ENCODE measurements around the gene INTS11. TPM values are rescaled to one million over a fixed set of nuclear protein-coding genes. Genes with fewer than 3 reads are reported as not detected.

INTS11 gene
- total RNA-seq, 1 experiment from 2014 or later: 254 TPM

GRCh38 chr1:1319646-1319941 is 4.9 kb downstream of the INTS11 start:
- Histone ChIP-seq H3K4me3 (ENCODE audit: low read length) (no peak overlapping the region), H3K36me3 (ENCODE audit: low read depth, low read length) (peaks cover 32% of the 10 kb centered on the region), H3K4me1 (ENCODE audit: insufficient read depth, low read length) (peaks cover 40% of the 10 kb centered on the region), H2AFZ (ENCODE audit: low read length) (no peak overlapping the region), H3K9me3 (ENCODE audit: low read length) (no peaks in the 10 kb centered on the region), H3K27ac (ENCODE audit: low read length) (no peak overlapping the region), H3K4me2 (ENCODE audit: low read length) (no peak overlapping the region), H3K79me2 (ENCODE audit: low read length) (peaks cover 81% of the 10 kb centered on the region), H4K20me1 (ENCODE audit: low read length) (peaks cover 29% of the 10 kb centered on the region), H3K9me2 (replicated peaks; ENCODE audit: low read length) (no peaks in the 10 kb centered on the region), H3K27me3 (ENCODE audit: low read length) (no peaks in the 10 kb centered on the region), H3K9ac (ENCODE audit: low read length) (no peak overlapping the region), H3F3A (ENCODE audit: low read length, unreplicated experiment) (peaks cover 9% of the 10 kb centered on the region)
- TF ChIP-seq EZH2phosphoT487 (IDR thresholded peaks at IDR 0.05; ENCODE audit: borderline replicate concordance, low read length): no peak
- TF ChIP-seq CTCF (conservative IDR thresholded peaks at IDR 0.05; ENCODE audit: low read depth, low read length): no peak
- no peak for TF ChIP-seq EZH2 (IDR thresholded peaks at IDR 0.05; ENCODE audit: low read length, unreplicated experiment)
- no peak for DNase-seq
- no peak for ATAC-seq
- ChIA-PET CTCF (no interaction called here), POLR2A (ENCODE audit: unreplicated experiment) (no interaction called here)
- intact Hi-C loops (cut with micrococcal nuclease): no loop called here
- BruUV-seq (replicated peaks): no TSS peak

GRCh38 chr1:1318777-1319645 is 5.4 kb downstream of the INTS11 start:
- intact Hi-C loops (cut with micrococcal nuclease): loop anchor here (1.0 kb wide), 1 partner anchor 25 kb away; no protein-coding TSS in a partner anchor
- ChIA-PET POLR2A (ENCODE audit: unreplicated experiment) (interaction anchor here (0.6 kb wide), 1 partner anchor 9 kb away, joined by 3 read pairs; no protein-coding TSS in a partner anchor), CTCF (interaction anchor here (0.6 kb wide), 1 partner anchor 19 kb away, joined by 3 read pairs; no protein-coding TSS in a partner anchor)
- ATAC-seq: no peak
- BruUV-seq (replicated peaks): no TSS peak
- Histone ChIP-seq H4K20me1 (ENCODE audit: low read length) (peaks cover 29% of the 10 kb centered on the region), H3K36me3 (ENCODE audit: low read depth, low read length) (peaks cover 33% of the 10 kb centered on the region), H3K79me2 (ENCODE audit: low read length) (peaks cover 82% of the 10 kb centered on the region), H3K9me3 (ENCODE audit: low read length) (no peaks in the 10 kb centered on the region), H3K9me2 (replicated peaks; ENCODE audit: low read length) (no peaks in the 10 kb centered on the region), H3K4me2 (ENCODE audit: low read length) (no peak overlapping the region), H3K4me3 (ENCODE audit: low read length) (no peak overlapping the region), H3K4me1 (ENCODE audit: insufficient read depth, low read length) (peaks cover 40% of the 10 kb centered on the region), H3K27ac (ENCODE audit: low read length) (peak overlapping the region; percentile 60), H3K27me3 (ENCODE audit: low read length) (no peaks in the 10 kb centered on the region), H3F3A (ENCODE audit: low read length, unreplicated experiment) (peaks cover 9% of the 10 kb centered on the region), H3K9ac (ENCODE audit: low read length) (no peak overlapping the region), H2AFZ (ENCODE audit: low read length) (no peak overlapping the region)
- no peak for TF ChIP-seq CTCF (conservative IDR thresholded peaks at IDR 0.05; ENCODE audit: low read depth, low read length)
- no peak for TF ChIP-seq EZH2 (IDR thresholded peaks at IDR 0.05; ENCODE audit: low read length, unreplicated experiment)
- no peak for TF ChIP-seq EZH2phosphoT487 (IDR thresholded peaks at IDR 0.05; ENCODE audit: borderline replicate concordance, low read length)
- no peak for DNase-seq

All from PC-3 (cell line).